K562 (cell line): ENCODE results near the gene ABCA10. TPM values are rescaled to one million over a fixed set of nuclear protein-coding genes. Genes with fewer than 3 reads are reported as not detected.

Experiments
- ATF6 ChIP-seq: sonication (generic); formaldehyde crosslinking; IDR thresholded peaks from 2 replicates; pipeline ENCODE4 v1.4.0; 2020; ENCODE audit warnings: mild to moderate bottlenecking, missing genetic modification reagents
- CBX1 ChIP-seq: sonication (generic); IDR thresholded peaks from 2 replicates; pipeline ENCODE4 v1.6.1; 2016; ENCODE audit warnings: antibody characterized with exemption, low read depth, mild to moderate bottlenecking
- CHD2 ChIP-seq: IDR thresholded peaks from 2 replicates; pipeline ENCODE4 v1.6.1; 2011; ENCODE audit warnings: low read depth, low read length
- ELF1 ChIP-seq: fragments of 200-800 bp; sonication (Bioruptor generic); IDR thresholded peaks from 2 replicates; pipeline ENCODE4 v1.6.1; 2016; ENCODE audit warnings: missing genetic modification characterization, missing compliant biosample characterization
- GATAD2A ChIP-seq: fragments of 450-650 bp; IDR thresholded peaks from 2 replicates; pipeline ENCODE4 v1.6.1; 2017
- HDAC1 ChIP-seq, 2 experiments: fragments of 450-650 bp; IDR thresholded peaks; 2 replicates each; pipeline ENCODE4 v1.6.1; 2016 to 2017; ENCODE audit warnings: inconsistent platforms in 1 of 2, mild to moderate bottlenecking in 1 of 2, moderate library complexity in 1 of 2
- HDAC6 ChIP-seq: IDR thresholded peaks from 2 replicates; pipeline ENCODE4 v1.6.1; 2012; ENCODE audit warnings: low read depth, mild to moderate bottlenecking, control low read depth, inconsistent platforms, low read length, moderate library complexity
- MEF2D ChIP-seq: conservative IDR thresholded peaks from 2 replicates; pipeline ENCODE4 v1.6.1; 2016; ENCODE audit warnings: low read depth, missing genetic modification characterization, missing compliant biosample characterization
- NFE2L1 ChIP-seq: fragments of 450-650 bp; IDR thresholded peaks from 2 replicates; pipeline ENCODE4 v1.6.1; 2016; ENCODE audit warnings: missing genetic modification characterization, low read depth, mild to moderate bottlenecking, missing compliant biosample characterization, moderate library complexity, borderline replicate concordance
- POLR2B ChIP-seq: fragments of 450-650 bp; IDR thresholded peaks from 2 replicates; pipeline ENCODE4 v1.6.1; 2018; ENCODE audit warnings: low read depth; ENCODE audit not compliant: partially characterized antibody
- RBBP5 ChIP-seq: fragments of 200-600 bp; sonication (generic); IDR thresholded peaks from 2 replicates; pipeline ENCODE4 v1.6.1; 2012; ENCODE audit warnings: borderline replicate concordance, mild to moderate bottlenecking, low read length, control low read depth, inconsistent platforms; ENCODE audit not compliant: insufficient read depth, poor library complexity, severe bottlenecking
- RFX1 ChIP-seq: fragments of 450-650 bp; IDR thresholded peaks from 2 replicates; pipeline ENCODE4 v1.6.1; 2016; ENCODE audit warnings: mild to moderate bottlenecking, moderate library complexity
- TARDBP ChIP-seq: fragments of 450-650 bp; IDR thresholded peaks from 2 replicates; pipeline ENCODE4 v1.6.1; 2016
- TEAD4 ChIP-seq, 2 experiments: sonication (generic) in 1 of 2; formaldehyde crosslinking in 1 of 2; IDR thresholded peaks; 2 replicates each; pipeline versions ENCODE4 v1.6.1 to v1.8.0; 2012 to 2022; ENCODE audit warnings: borderline replicate concordance in 1 of 2, inconsistent platforms in 1 of 2, low read length in 1 of 2, mild to moderate bottlenecking in 1 of 2, missing genetic modification reagents in 1 of 2
- ZNF134 ChIP-seq: fragments of 250-450 bp; sonication (Bioruptor Pico); conservative IDR thresholded peaks from 2 replicates; pipeline ENCODE4 v1.4.0; 2020
- ZNF232 ChIP-seq: sonication (generic); formaldehyde crosslinking; IDR thresholded peaks from 2 replicates; pipeline ENCODE4 v1.8.0; 2022; ENCODE audit warnings: mild to moderate bottlenecking, missing genetic modification reagents
- ZNF282 ChIP-seq: sonication (generic); formaldehyde crosslinking; IDR thresholded peaks from 2 replicates; pipeline ENCODE4 v1.8.1; 2023; ENCODE audit warnings: missing genetic modification reagents
- ZNF408 ChIP-seq: fragments of 250-450 bp; sonication (Bioruptor Pico); IDR thresholded peaks from 2 replicates; pipeline ENCODE4 v1.4.0; 2020; ENCODE audit warnings: low read depth, mild to moderate bottlenecking, moderate library complexity
- ZNF583 ChIP-seq: fragments of 250-450 bp; sonication (Bioruptor Pico); IDR thresholded peaks from 2 replicates; pipeline ENCODE4 v1.4.0; 2020
- polyA plus RNA-seq, 8 experiments: library from polyadenylated mRNA; depleted of rRNA in 4 of 8; stranded (reverse) in 5 of 8; unstranded in 3 of 8; fragments of >200 nt; fragmentation: Nextera tagmentation in 2 of 8; fragmentation: Illumina TruSeq in 1 of 8; extraction: Ambion mirVana in 2 of 8; extraction: Trizol in 1 of 8; gene quantifications; 2 replicates each; pipeline versions ENCODE4 v1.2.1 to v1.2.3, GENCODE V29; 2011 to 2014; ENCODE audit warnings: inconsistent platforms in 1 of 8, missing spikeins in 1 of 8
- total RNA-seq, 7 experiments: library from RNA; depleted of rRNA in 6 of 7; stranded (reverse); fragments of >200 nt in 6 of 7; fragmentation: Illumina TruSeq in 2 of 7; extraction: Trizol in 2 of 7; gene quantifications; 2 replicates each; pipeline versions ENCODE4 v1.2.1 to v1.2.3, GENCODE V29; 2011 to 2021; ENCODE audit warnings: low replicate concordance in 1 of 7
- TF ChIP-seq, protein P1 (sequence below), 2 experiments: fragments of 450-650 bp in 1 of 2; sonication (generic) in 1 of 2; formaldehyde crosslinking; conservative IDR thresholded peaks; 2 replicates each; pipeline versions ENCODE4 v1.4.0 to v1.8.1; 2020 to 2022; ENCODE audit warnings: mild to moderate bottlenecking in 1 of 2, missing genetic modification reagents in 1 of 2
- TF ChIP-seq, protein P2 (sequence below), 2 experiments: fragments of 450-650 bp; IDR thresholded peaks; 2 replicates each; pipeline ENCODE4 v1.6.1; 2018; ENCODE audit warnings: mild to moderate bottlenecking in 2 of 2, low read depth in 1 of 2; ENCODE audit not compliant: partially characterized antibody in 2 of 2

Gene ABCA10
- total and polyA plus RNA-seq, 9 of the 15 experiments (the other 6 are each of a cell fraction or from before 2014, with no cell fraction given), result 0.04 to 0.45 (median 0.15) TPM; not detected in 1

DNA sequence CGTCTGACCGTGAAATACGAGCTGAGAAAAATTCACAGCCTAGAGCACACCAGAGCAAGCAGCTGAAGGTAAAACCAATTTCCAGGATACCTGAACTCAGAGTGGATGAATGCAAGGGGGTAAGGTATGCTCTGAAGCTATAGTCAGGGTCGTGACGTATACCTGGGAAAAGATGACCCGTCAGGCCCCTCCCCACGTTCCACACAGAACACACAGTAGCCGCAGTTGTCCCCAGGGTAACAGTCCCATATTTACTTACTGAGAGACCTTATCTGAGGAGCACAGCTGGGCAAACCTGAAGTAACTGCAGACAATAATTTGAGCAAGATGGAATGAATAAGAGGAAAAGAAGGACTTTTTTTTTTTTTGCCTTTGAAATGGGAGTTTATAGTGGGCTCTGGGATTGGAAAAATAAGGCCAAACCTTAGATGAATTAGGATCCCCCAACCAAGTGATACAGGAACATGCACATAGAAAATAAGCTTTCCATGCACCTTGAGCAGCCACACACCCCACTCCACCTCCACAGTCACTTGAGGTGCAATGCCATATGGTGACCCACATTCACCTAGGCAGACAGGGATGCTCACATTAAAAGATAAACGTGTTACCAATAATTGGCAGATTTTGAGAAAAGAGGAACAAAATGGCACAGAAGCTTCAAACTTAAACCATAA, 124.9 kb downstream of the ABCA10 start (continued):
- TF ChIP-seq NFE2L1 (tag), result no peak
- no peak for TF ChIP-seq ZNF134 (CRISPR knock-in tag)
- no peak for TF ChIP-seq ATF6 (CRISPR knock-in tag)
- no peak for TF ChIP-seq ZNF282 (CRISPR knock-in tag)
- TF ChIP-seq HDAC6, result no peak
- TF ChIP-seq HDAC1 (IDR thresholded peaks at IDR 0.05), result 0 out of 4 replicates have a peak, but pooled peaks of 1 of the 2 experiments have one; percentile 41
- TF ChIP-seq RBBP5, result peak; percentile 54
- TF ChIP-seq, protein P1, sequence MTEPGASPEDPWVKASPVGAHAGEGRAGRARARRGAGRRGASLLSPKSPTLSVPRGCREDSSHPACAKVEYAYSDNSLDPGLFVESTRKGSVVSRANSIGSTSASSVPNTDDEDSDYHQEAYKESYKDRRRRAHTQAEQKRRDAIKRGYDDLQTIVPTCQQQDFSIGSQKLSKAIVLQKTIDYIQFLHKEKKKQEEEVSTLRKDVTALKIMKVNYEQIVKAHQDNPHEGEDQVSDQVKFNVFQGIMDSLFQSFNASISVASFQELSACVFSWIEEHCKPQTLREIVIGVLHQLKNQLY (CRISPR knock-in tag; conservative IDR thresholded peaks at IDR 0.05), result no peak
- no peak for TF ChIP-seq ZNF583 (CRISPR knock-in tag)
- no peak for TF ChIP-seq POLR2B
- TF ChIP-seq, protein P2, sequence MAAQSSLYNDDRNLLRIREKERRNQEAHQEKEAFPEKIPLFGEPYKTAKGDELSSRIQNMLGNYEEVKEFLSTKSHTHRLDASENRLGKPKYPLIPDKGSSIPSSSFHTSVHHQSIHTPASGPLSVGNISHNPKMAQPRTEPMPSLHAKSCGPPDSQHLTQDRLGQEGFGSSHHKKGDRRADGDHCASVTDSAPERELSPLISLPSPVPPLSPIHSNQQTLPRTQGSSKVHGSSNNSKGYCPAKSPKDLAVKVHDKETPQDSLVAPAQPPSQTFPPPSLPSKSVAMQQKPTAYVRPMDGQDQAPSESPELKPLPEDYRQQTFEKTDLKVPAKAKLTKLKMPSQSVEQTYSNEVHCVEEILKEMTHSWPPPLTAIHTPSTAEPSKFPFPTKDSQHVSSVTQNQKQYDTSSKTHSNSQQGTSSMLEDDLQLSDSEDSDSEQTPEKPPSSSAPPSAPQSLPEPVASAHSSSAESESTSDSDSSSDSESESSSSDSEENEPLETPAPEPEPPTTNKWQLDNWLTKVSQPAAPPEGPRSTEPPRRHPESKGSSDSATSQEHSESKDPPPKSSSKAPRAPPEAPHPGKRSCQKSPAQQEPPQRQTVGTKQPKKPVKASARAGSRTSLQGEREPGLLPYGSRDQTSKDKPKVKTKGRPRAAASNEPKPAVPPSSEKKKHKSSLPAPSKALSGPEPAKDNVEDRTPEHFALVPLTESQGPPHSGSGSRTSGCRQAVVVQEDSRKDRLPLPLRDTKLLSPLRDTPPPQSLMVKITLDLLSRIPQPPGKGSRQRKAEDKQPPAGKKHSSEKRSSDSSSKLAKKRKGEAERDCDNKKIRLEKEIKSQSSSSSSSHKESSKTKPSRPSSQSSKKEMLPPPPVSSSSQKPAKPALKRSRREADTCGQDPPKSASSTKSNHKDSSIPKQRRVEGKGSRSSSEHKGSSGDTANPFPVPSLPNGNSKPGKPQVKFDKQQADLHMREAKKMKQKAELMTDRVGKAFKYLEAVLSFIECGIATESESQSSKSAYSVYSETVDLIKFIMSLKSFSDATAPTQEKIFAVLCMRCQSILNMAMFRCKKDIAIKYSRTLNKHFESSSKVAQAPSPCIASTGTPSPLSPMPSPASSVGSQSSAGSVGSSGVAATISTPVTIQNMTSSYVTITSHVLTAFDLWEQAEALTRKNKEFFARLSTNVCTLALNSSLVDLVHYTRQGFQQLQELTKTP (IDR thresholded peaks at IDR 0.05; ENCODE audit: low read depth in 1 of 2, partially characterized antibody in 2 of 2), result peak in 1 of 2 experiments; percentile 30
- peak; percentile 93 for TF ChIP-seq TEAD4 (IDR thresholded peaks at IDR 0.05; ENCODE audit: low read length)
- TF ChIP-seq TEAD4 (CRISPR knock-in tag; IDR thresholded peaks at IDR 0.05; ENCODE audit: borderline replicate concordance), result no peak
- no peak for TF ChIP-seq ZNF232 (CRISPR knock-in tag)
- TF ChIP-seq ELF1, result peak; percentile 37; the same call in 1 of the 2 replicates
- peak; percentile 91 for TF ChIP-seq RFX1
- no peak for TF ChIP-seq GATAD2A
- TF ChIP-seq ZNF408 (CRISPR knock-in tag), result no peak
- TF ChIP-seq TARDBP, result no peak
- no peak for TF ChIP-seq MEF2D (tag)
- TF ChIP-seq CBX1, result no peak
- TF ChIP-seq CHD2, result no peak
